ENCODE results near the gene NRAP.

NRAP gene

DNA sequence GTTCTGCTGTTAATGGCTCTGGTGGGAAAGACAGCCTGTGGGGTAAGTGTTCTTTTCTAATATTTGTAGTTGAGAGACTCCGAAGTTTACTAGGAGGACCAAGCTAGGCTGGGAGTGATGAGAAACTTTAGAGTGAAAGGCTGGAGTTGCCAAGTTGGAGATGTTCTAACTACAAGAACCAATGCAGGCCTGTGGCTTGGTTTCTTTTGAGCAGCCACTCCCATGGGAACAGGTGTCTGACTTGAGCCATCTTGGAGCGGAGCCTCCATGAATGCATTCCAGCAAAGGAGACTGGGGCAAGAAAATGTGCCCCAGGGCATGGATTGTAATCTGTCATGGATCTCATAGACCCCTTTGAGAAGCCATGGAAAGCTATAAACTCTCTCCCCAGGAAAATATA is 110.7 kb downstream of the NRAP start:
- no peak overlapping the region for H2BK5ac ChIP-seq (ENCODE audit: low read depth, low read length, poor library complexity, severe bottlenecking)
- no peak overlapping the region for H2BK12ac ChIP-seq (ENCODE audit: low read length in 2 of 2)
- no peak overlapping the region for H3K23ac ChIP-seq (ENCODE audit: low read length in 2 of 2)
- H4K91ac ChIP-seq (ENCODE audit: low read length) = no peak overlapping the region
- H3K14ac ChIP-seq (ENCODE audit: low read length in 2 of 2) = no peak overlapping the region
- H3K4me2 ChIP-seq (ENCODE audit: low read length, poor library complexity, severe bottlenecking) = no peak overlapping the region
- no peaks in the 10 kb centered on the region for H3K79me1 ChIP-seq (replicated peaks; ENCODE audit: low read length, poor library complexity, severe bottlenecking)
- H3K18ac ChIP-seq (ENCODE audit: low read depth in 1 of 2, low read length in 2 of 2) = no peak overlapping the region
- no peak overlapping the region for H3K4me3 ChIP-seq (ENCODE audit: insufficient read depth in 1 of 2, low read depth in 1 of 2, low read length in 2 of 2)
- H3K4me1 ChIP-seq (ENCODE audit: control insufficient read depth, insufficient read depth, low read depth, low read length) = peaks cover 9% of the 10 kb centered on the region
- peaks cover 5 to 25% of the 10 kb centered on the region in 2 experiments for H3K27me3 ChIP-seq (ENCODE audit: control insufficient read depth in 1 of 2, insufficient read depth in 1 of 2, low read length in 2 of 2)
- no peak for DNase-seq
- H2BK120ac ChIP-seq (ENCODE audit: low read depth, low read length) = no peak overlapping the region
- WGBS = 92% methylated on average over 2 of the region's 2 CpGs
- no peak overlapping the region for H2AFZ ChIP-seq (ENCODE audit: low read depth, low read length)
- no peak overlapping the region for H2BK15ac ChIP-seq (ENCODE audit: low read depth, poor library complexity, severe bottlenecking)
- H3K9me3 ChIP-seq (ENCODE audit: control insufficient read depth, low read length) = no peaks in the 10 kb centered on the region
- no peak overlapping the region for H2AK5ac ChIP-seq (ENCODE audit: low read length, severe bottlenecking)
- no peaks in the 10 kb centered on the region for H3K36me3 ChIP-seq (ENCODE audit: control insufficient read depth in 1 of 2, insufficient read depth in 2 of 2, low read depth in 1 of 2, low read length in 2 of 2)
- no peak overlapping the region for H3K9ac ChIP-seq (ENCODE audit: low read length)
- H3K27ac ChIP-seq (ENCODE audit: low read length, poor library complexity, severe bottlenecking) = peak overlapping the region; percentile 14
- H3K4ac ChIP-seq (ENCODE audit: low read depth in 1 of 2, low read length in 2 of 2) = no peak overlapping the region
- H4K8ac ChIP-seq (ENCODE audit: low read length) = no peak overlapping the region

- Histone ChIP-seq H3K14ac (ENCODE audit: low read length in 2 of 2) (no peak within 1 kb of the TSS), H3K4me2 (ENCODE audit: low read length, poor library complexity, severe bottlenecking) (no peak within 1 kb of the TSS), H3K4me3 (ENCODE audit: insufficient read depth in 1 of 2, low read depth in 1 of 2, low read length in 2 of 2) (no peak within 1 kb of the TSS), H3K9me3 (ENCODE audit: control insufficient read depth, low read length) (no peaks in the 10 kb centered on the region), H2BK120ac (ENCODE audit: low read depth, low read length) (no peak within 1 kb of the TSS), H3K79me1 (replicated peaks; ENCODE audit: low read length, poor library complexity, severe bottlenecking) (no peaks in the 10 kb centered on the region), H3K36me3 (ENCODE audit: control insufficient read depth in 1 of 2, insufficient read depth in 2 of 2, low read depth in 1 of 2, low read length in 2 of 2) (no peaks in the 10 kb centered on the region), H3K18ac (ENCODE audit: low read depth in 1 of 2, low read length in 2 of 2) (no peak within 1 kb of the TSS), H2AFZ (ENCODE audit: low read depth, low read length) (no peak within 1 kb of the TSS), H3K23ac (ENCODE audit: low read length in 2 of 2) (no peak within 1 kb of the TSS), H3K27ac (ENCODE audit: low read length, poor library complexity, severe bottlenecking) (peak within 1 kb of the TSS; percentile 14), H2BK5ac (ENCODE audit: low read depth, low read length, poor library complexity, severe bottlenecking) (no peak within 1 kb of the TSS), H3K27me3 (ENCODE audit: control insufficient read depth in 1 of 2, insufficient read depth in 1 of 2, low read length in 2 of 2) (peaks cover under 1 to 21% of the 10 kb centered on the region in 2 experiments), H3K4ac (ENCODE audit: low read depth in 1 of 2, low read length in 2 of 2) (no peak within 1 kb of the TSS), H2BK15ac (ENCODE audit: low read depth, poor library complexity, severe bottlenecking) (no peak within 1 kb of the TSS), H4K91ac (ENCODE audit: low read length) (no peak within 1 kb of the TSS), H2BK12ac (ENCODE audit: low read length in 2 of 2) (no peak within 1 kb of the TSS), H4K8ac (ENCODE audit: low read length) (no peak within 1 kb of the TSS), H3K4me1 (ENCODE audit: control insufficient read depth, insufficient read depth, low read depth, low read length) (peaks cover 6% of the 10 kb centered on the region), H2AK5ac (ENCODE audit: low read length, severe bottlenecking) (no peak within 1 kb of the TSS), H3K9ac (ENCODE audit: low read length) (no peak within 1 kb of the TSS)
- no peak for DNase-seq
- 72% methylated on average over 3 of the region's 3 CpGs for WGBS
These were observed 111.1 kb downstream of the NRAP start, which contains the start of gene HABP2 for GRCh38 chr10:113552701-113553100. Gene HABP2 (plus strand): TSS chr10:113553053. CDS start chr10:113553122, 69 bp downstream.

DNA sequence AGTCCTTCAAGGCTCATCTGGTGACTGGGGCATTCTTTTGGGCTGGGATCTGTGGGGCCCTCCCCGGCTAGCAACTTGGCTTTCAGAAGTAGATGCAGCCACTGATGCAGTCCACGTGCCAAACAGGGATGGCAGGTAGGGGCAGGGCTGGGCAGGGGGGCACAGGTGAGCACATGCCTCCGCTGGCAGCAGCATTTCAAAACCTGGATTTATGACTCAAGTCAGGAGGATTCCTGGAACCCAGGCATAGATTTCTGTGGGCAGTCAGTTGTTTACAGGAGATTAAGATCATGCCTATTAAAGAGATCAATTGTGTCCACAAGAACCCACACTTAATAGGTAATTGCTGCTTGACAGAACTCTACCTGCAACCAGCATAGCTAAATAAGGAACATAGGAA is 111.8 kb downstream of the NRAP start:
- no peak overlapping the region for H4K8ac ChIP-seq (ENCODE audit: low read length)
- H3K9ac ChIP-seq (ENCODE audit: low read length) = no peak overlapping the region
- H3K23ac ChIP-seq (ENCODE audit: low read length in 2 of 2) = no peak overlapping the region
- H2AFZ ChIP-seq (ENCODE audit: low read depth, low read length) = no peak overlapping the region
- 85% methylated on average over 3 of the region's 3 CpGs for WGBS
- H3K4ac ChIP-seq (ENCODE audit: low read depth in 1 of 2, low read length in 2 of 2) = no peak overlapping the region
- no peak overlapping the region for H3K27ac ChIP-seq (ENCODE audit: low read length, poor library complexity, severe bottlenecking)
- no peak overlapping the region for H2BK5ac ChIP-seq (ENCODE audit: low read depth, low read length, poor library complexity, severe bottlenecking)
- no peak overlapping the region for H3K14ac ChIP-seq (ENCODE audit: low read length in 2 of 2)
- H4K91ac ChIP-seq (ENCODE audit: low read length) = no peak overlapping the region
- H2AK5ac ChIP-seq (ENCODE audit: low read length, severe bottlenecking) = no peak overlapping the region
- no peak overlapping the region for H2BK120ac ChIP-seq (ENCODE audit: low read depth, low read length)
- no peaks in the 10 kb centered on the region for H3K9me3 ChIP-seq (ENCODE audit: control insufficient read depth, low read length)
- no peak overlapping the region for H3K4me3 ChIP-seq (ENCODE audit: insufficient read depth in 1 of 2, low read depth in 1 of 2, low read length in 2 of 2)
- H3K4me1 ChIP-seq (ENCODE audit: control insufficient read depth, insufficient read depth, low read depth, low read length) = peaks cover 6% of the 10 kb centered on the region
- H2BK15ac ChIP-seq (ENCODE audit: low read depth, poor library complexity, severe bottlenecking) = no peak overlapping the region
- H3K79me1 ChIP-seq (replicated peaks; ENCODE audit: low read length, poor library complexity, severe bottlenecking) = no peaks in the 10 kb centered on the region
- H2BK12ac ChIP-seq (ENCODE audit: low read length in 2 of 2) = no peak overlapping the region
- no peak overlapping the region for H3K4me2 ChIP-seq (ENCODE audit: low read length, poor library complexity, severe bottlenecking)
- peaks cover 0 to 17% of the 10 kb centered on the region in 2 experiments for H3K27me3 ChIP-seq (ENCODE audit: control insufficient read depth in 1 of 2, insufficient read depth in 1 of 2, low read length in 2 of 2)
- H3K36me3 ChIP-seq (ENCODE audit: control insufficient read depth in 1 of 2, insufficient read depth in 2 of 2, low read depth in 1 of 2, low read length in 2 of 2) = no peaks in the 10 kb centered on the region
- DNase-seq = no peak
- no peak overlapping the region for H3K18ac ChIP-seq (ENCODE audit: low read depth in 1 of 2, low read length in 2 of 2)

DNA sequence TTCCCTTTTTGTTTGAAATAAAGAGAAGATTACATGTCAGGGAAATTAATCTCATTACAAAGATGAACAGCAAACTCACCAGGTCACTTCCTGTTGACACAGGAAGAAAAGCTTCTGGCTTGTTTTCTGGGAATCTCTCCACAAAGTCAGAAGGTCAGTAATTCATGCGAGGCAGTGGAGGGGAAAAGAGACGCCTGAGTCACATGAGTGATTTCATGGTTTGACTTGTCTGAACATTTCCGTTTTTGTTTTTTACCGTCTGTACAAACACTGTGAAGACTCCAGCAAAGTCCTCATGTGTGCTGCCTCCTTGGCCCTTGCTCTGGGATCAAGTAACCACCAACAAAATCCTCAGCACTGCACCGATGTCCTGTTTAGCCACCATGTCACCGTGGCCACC is 113.5 kb downstream of the NRAP start:
- Histone ChIP-seq H3K36me3 (ENCODE audit: control insufficient read depth in 1 of 2, insufficient read depth in 2 of 2, low read depth in 1 of 2, low read length in 2 of 2) (no peaks in the 10 kb centered on the region), H2BK5ac (ENCODE audit: low read depth, low read length, poor library complexity, severe bottlenecking) (no peak overlapping the region), H2BK120ac (ENCODE audit: low read depth, low read length) (no peak overlapping the region), H3K9me3 (ENCODE audit: control insufficient read depth, low read length) (no peaks in the 10 kb centered on the region), H2BK15ac (ENCODE audit: low read depth, poor library complexity, severe bottlenecking) (no peak overlapping the region), H3K23ac (ENCODE audit: low read length in 2 of 2) (no peak overlapping the region), H2AFZ (ENCODE audit: low read depth, low read length) (no peak overlapping the region), H3K4me1 (ENCODE audit: control insufficient read depth, insufficient read depth, low read depth, low read length) (peaks cover 6% of the 10 kb centered on the region), H3K4me3 (ENCODE audit: insufficient read depth in 1 of 2, low read depth in 1 of 2, low read length in 2 of 2) (no peak overlapping the region), H3K79me1 (replicated peaks; ENCODE audit: low read length, poor library complexity, severe bottlenecking) (no peaks in the 10 kb centered on the region), H4K8ac (ENCODE audit: low read length) (no peak overlapping the region), H2BK12ac (ENCODE audit: low read length in 2 of 2) (no peak overlapping the region), H3K18ac (ENCODE audit: low read depth in 1 of 2, low read length in 2 of 2) (no peak overlapping the region), H3K4me2 (ENCODE audit: low read length, poor library complexity, severe bottlenecking) (no peak overlapping the region), H3K9ac (ENCODE audit: low read length) (no peak overlapping the region), H2AK5ac (ENCODE audit: low read length, severe bottlenecking) (no peak overlapping the region), H3K27me3 (ENCODE audit: control insufficient read depth in 1 of 2, insufficient read depth in 1 of 2, low read length in 2 of 2) (peaks cover 0 to 11% of the 10 kb centered on the region in 2 experiments), H3K27ac (ENCODE audit: low read length, poor library complexity, severe bottlenecking) (peak overlapping the region; percentile 63), H3K4ac (ENCODE audit: low read depth in 1 of 2, low read length in 2 of 2) (no peak overlapping the region), H3K14ac (ENCODE audit: low read length in 2 of 2) (no peak overlapping the region), H4K91ac (ENCODE audit: low read length) (no peak overlapping the region)
- WGBS = 65% methylated on average over 6 of the region's 6 CpGs
- DNase-seq = peak; percentile 38
